Ishikawa (cell line): ENCODE data around the gene KCNC1.

Experiments used
- CEBPB ChIP-seq: IDR thresholded peaks from 2 replicates; pipeline ENCODE4 v1.6.1; 2012
- CREB1 ChIP-seq: IDR thresholded peaks from 2 replicates; pipeline ENCODE4 v1.6.1; 2012; ENCODE audit warnings: low read depth
- EGR1 ChIP-seq: IDR thresholded peaks from 2 replicates; pipeline ENCODE4 v1.6.1; 2012
- EP300 ChIP-seq: IDR thresholded peaks from 2 replicates; pipeline ENCODE4 v1.6.1; 2012; ENCODE audit warnings: borderline replicate concordance
- FOXM1 ChIP-seq: IDR thresholded peaks from 2 replicates; pipeline ENCODE4 v1.6.1; 2012; ENCODE audit warnings: low read depth, borderline replicate concordance
- MAX ChIP-seq: IDR thresholded peaks from 2 replicates; pipeline ENCODE4 v1.6.1; 2012
- NFIC ChIP-seq: IDR thresholded peaks from 2 replicates; pipeline ENCODE4 v1.6.1; 2012
- RAD21 ChIP-seq: IDR thresholded peaks from 2 replicates; pipeline ENCODE4 v1.6.1; 2012; ENCODE audit warnings: low read depth
- REST ChIP-seq: IDR thresholded peaks from 2 replicates; pipeline ENCODE4 v1.6.1; 2012; ENCODE audit warnings: low read depth, mild to moderate bottlenecking
- TAF1 ChIP-seq: IDR thresholded peaks from 2 replicates; pipeline ENCODE4 v1.6.1; 2012; ENCODE audit warnings: low read depth, mild to moderate bottlenecking
- TCF12 ChIP-seq: IDR thresholded peaks from 2 replicates; pipeline ENCODE4 v1.6.1; 2012; ENCODE audit warnings: low read depth
- TEAD4 ChIP-seq: IDR thresholded peaks from 2 replicates; pipeline ENCODE4 v1.6.1; 2012
- USF1 ChIP-seq: IDR thresholded peaks from 2 replicates; pipeline ENCODE4 v1.6.1; 2012
- YY1 ChIP-seq: IDR thresholded peaks from 2 replicates; pipeline ENCODE4 v1.6.1; 2012; ENCODE audit warnings: low read depth
- ZBTB7A ChIP-seq: IDR thresholded peaks from 2 replicates; pipeline ENCODE4 v1.6.1; 2012; ENCODE audit warnings: low read depth

The KCNC1 gene

GRCh38 chr11:17801166-17801565, 66.6 kb downstream of the KCNC1 start:
- TF ChIP-seq CEBPB (no peak), YY1 (no peak), NFIC (no peak), EP300 (no peak), FOXM1 (no peak), EGR1 (no peak), REST (no peak), TEAD4 (no peak), MAX (no peak), RAD21 (no peak), USF1 (no peak), TAF1 (no peak), CREB1 (no peak), TCF12 (no peak), ZBTB7A (no peak)

GRCh38 chr11:17802491-17802890, 67.9 kb downstream of the KCNC1 start:
- TF ChIP-seq CEBPB (no peak), MAX (no peak), ZBTB7A (no peak), NFIC (no peak), TCF12 (no peak), FOXM1 (no peak), RAD21 (no peak), EP300 (no peak), TAF1 (no peak)

GRCh38 chr11:17803754-17804334, 69.3 kb downstream of the KCNC1 start:
- no peak for TF ChIP-seq CEBPB
- TF ChIP-seq RAD21, result no peak
- TF ChIP-seq CREB1, result no peak
- TF ChIP-seq EGR1, result no peak
- no peak for TF ChIP-seq TAF1
- no peak for TF ChIP-seq EP300
- no peak for TF ChIP-seq FOXM1
- no peak for TF ChIP-seq TCF12
- TF ChIP-seq YY1, result no peak

- no peak for TF ChIP-seq TCF12
- no peak for TF ChIP-seq TEAD4
- TF ChIP-seq CREB1, result no peak
- no peak for TF ChIP-seq RAD21
- TF ChIP-seq TAF1, result no peak
- no peak for TF ChIP-seq NFIC
- no peak for TF ChIP-seq ZBTB7A
Observed at GRCh38 chr11:17805043-17805442, 70.5 kb downstream of the KCNC1 start.

- TF ChIP-seq ZBTB7A (no peak), EGR1 (no peak), CREB1 (no peak), TCF12 (no peak), CEBPB (no peak), RAD21 (no peak), TAF1 (no peak), EP300 (no peak), USF1 (no peak), YY1 (no peak), MAX (no peak), TEAD4 (no peak), FOXM1 (no peak), REST (no peak), NFIC (no peak)
Observed at GRCh38 chr11:17805873-17806272, 71.3 kb downstream of the KCNC1 start.

- TF ChIP-seq YY1 (no peak), TEAD4 (no peak), REST (no peak), EP300 (no peak), CREB1 (no peak), TCF12 (no peak), USF1 (no peak), CEBPB (no peak), EGR1 (no peak), ZBTB7A (no peak), TAF1 (no peak), RAD21 (no peak), MAX (no peak), NFIC (no peak), FOXM1 (no peak)
Observed at GRCh38 chr11:17807034-17807433, 72.5 kb downstream of the KCNC1 start.
